Measurements from ENCODE around the gene MTCH1.

The MTCH1 gene

DNA sequence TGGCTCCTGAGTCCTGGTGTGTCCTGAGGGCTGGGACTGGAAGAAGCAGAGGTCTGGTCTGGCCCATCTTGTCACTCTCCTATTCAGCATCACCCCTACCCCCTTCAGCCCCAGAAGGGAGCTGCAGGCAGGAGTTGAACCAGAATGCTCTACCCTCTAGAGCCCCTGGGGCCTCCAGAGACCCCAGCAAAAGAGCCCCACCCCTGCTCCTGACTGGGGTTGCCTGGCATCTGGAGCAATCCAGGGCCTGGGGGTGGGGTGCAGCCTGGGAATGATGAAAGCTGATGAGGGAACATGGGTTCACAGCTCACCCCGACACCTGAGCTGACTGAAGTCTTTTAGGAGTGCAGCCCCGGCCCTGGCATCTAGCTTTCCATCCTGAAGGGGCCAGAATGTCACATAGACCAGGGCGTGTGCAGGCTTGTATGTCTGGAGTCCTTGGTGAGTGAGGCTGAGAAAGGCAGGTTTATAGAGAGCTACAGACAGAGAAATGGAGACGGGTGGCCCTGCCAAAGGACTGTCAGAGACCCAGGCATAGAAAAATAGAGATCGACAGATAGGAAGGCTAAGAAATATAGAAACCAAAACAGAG, 31.7 kb upstream of the MTCH1 start:
- DNase-seq (ENCODE audit: low spot score) = no peak

- no peak for DNase-seq (ENCODE audit: low spot score)
Observed at GRCh38 chr6:37016995-37017394, 31.0 kb upstream of the MTCH1 start.

- no peak for DNase-seq (ENCODE audit: low spot score)
Observed at GRCh38 chr6:37015532-37015931, 29.5 kb upstream of the MTCH1 start.

GRCh38 chr6:37014667-37015066, 28.7 kb upstream of the MTCH1 start:
- no peak for DNase-seq (ENCODE audit: low spot score)

- no peak for DNase-seq (ENCODE audit: low spot score)
Observed at GRCh38 chr6:37013516-37014491, 27.8 kb upstream of the MTCH1 start.

GRCh38 chr6:37011656-37012378, 25.8 kb upstream of the MTCH1 start:
- DNase-seq (ENCODE audit: low spot score) = no peak

GRCh38 chr6:37010402-37010892, 24.5 kb upstream of the MTCH1 start:
- no peak for DNase-seq (ENCODE audit: low spot score)

- DNase-seq (ENCODE audit: low spot score) = no peak
Observed at GRCh38 chr6:37008484-37009465, 22.8 kb upstream of the MTCH1 start.

DNA sequence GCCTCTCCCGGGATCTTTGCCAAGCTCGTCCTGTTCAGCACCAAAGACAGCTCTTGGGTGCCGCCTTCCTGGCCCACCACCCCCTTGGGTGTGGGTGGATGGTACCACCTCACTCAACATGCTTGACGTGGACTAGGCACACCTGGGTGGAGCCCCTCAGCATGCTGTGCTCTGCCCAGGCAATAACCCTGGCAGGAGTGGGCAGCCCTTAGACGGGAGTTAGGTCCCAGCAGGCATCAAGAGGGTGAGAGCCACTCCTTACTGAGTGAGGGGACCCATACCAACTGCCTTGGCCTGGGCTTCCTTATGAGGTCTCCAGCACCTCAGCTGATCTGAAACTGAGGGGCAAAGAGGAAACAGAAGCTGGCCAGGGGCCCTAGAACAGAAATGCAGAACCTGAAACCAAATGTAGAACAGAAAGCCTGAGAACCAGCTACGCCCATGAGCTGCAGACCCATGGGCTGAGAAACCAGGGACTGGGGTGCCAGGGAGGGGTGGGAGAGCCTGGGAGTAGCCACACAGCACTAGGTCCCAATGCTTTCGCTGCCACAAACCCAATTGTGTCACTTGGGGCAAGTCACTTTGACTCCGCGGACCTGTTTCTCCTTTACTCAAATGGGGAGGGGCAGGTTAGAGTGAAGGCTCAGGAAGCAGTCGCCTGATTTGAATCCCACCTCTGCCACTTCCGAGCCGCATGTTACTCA, 21.5 kb upstream of the MTCH1 start:
- no peak for DNase-seq (ENCODE audit: low spot score)

GRCh38 chr6:37006793-37007339, 20.9 kb upstream of the MTCH1 start:
- no peak for DNase-seq (ENCODE audit: low spot score)

GRCh38 chr6:37005827-37006567, 20.0 kb upstream of the MTCH1 start:
- DNase-seq (ENCODE audit: low spot score) = no peak

DNA sequence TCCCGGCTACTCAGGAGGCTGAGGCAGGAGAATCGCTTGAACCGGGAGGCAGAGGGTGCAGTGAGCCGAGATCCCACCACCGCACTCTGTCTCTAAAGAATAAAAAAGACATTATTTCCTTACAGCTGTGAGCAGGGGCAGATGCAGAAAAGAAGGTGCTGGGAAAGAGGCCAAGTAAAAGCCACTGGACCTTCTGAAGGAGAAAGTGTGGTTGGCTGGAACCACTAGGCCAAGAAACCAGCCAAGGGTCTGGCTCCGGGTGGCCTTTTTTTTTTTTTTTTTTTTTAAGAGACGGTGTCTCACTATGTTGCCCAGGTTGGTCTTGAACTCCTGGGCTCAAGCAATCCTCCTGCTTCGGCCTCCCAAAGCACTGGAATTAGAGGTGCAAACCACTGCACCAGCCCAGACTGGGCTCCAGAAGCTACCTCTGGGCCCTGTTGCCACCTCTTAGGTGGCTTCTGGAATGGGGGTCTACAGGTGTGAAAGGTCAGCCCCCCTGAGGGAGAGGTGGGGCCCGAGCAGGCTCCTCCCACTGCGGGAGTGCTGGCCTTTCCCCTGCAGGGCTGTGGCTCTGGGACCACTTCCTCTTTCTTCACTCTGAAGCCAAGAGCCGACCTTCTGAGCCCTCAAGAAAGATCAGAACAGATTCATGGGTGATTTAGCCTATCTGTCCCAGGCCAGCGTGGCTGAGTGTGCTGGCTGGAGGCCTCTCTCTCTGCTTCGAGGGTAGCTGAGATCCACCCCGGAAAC, 19.2 kb upstream of the MTCH1 start, which contains the start of gene FGD2:
Gene FGD2, plus strand, starts transcription at position 595 of the 750 bp plus-strand sequence. CDS start 163 bp downstream, outside the sequence.
- no peak for DNase-seq (ENCODE audit: low spot score)

GRCh38 chr6:37004044-37004980, 18.3 kb upstream of the MTCH1 start:
- DNase-seq (ENCODE audit: low spot score) = no peak

DNA sequence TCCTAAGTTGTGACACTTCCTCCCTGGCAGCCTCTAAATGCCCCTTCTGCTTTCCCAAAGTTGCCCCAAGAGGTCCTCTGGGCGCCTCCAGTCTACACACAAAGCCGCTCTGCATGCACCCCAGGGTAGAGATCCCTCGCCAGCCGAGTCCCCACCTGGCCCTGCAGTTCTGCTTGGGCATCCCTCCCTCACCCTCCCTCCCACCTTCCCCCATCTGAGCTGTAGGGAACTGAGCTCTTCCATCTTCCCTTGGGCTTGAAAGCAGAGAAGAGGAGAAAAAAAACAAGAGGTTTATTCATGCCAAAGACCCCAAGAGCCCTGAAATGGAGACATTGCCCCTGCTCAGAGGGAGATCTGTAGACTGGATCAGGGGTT, 13.7 kb upstream of the MTCH1 start:
- DNase-seq (ENCODE audit: low spot score) = no peak

DNA sequence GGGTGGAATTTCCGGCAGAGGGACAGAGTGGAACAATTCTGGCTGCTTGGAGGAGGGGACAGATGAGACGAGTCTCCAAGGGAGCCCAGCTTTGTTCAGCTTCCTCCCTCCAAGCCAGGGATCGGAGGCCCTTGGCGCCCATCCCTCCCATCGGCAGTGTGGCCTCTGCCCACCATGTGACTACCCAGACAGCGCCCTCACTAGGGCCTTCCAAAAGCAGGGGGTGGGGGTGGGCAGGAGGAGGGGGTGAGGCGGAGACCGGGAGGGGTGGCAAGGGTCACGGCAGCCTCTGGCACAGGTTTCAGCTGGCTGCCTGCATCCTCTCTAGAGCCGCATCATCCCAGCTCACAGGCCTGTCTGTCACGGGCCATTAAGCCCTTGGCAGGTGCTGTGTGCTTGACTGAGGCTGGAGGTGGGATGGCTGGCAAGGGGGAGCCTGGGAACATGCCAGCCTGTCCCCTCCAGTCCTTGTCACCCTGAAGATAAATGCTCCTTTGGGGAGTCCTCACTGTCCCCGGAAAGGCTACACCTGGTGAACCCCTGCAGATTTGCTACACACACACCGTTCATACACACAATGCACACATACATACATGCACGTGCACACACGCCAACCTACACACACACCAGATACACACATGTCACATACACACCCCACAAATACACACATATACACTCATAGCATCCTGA, 13.2 kb upstream of the MTCH1 start:
- DNase-seq (ENCODE audit: low spot score) = no peak

- no peak for DNase-seq (ENCODE audit: low spot score)
Observed at GRCh38 chr6:36998723-36999038, 12.7 kb upstream of the MTCH1 start.
